HepG2 (cell line): Measurements from ENCODE around the gene PLEKHG4B. TPM values are rescaled to one million over a fixed set of nuclear protein-coding genes. Genes with fewer than 3 reads are reported as not detected.
"Not testable (repeated sequence)": the region's sequence is repeated elsewhere in the genome, so short reads cannot be mapped to it uniquely, and the experiment has no call there.

ENCODE experiments used
- ATAC-seq: fragments of 200-7000 bp; cut with Tn5 transposase; 3 replicates; pipeline ENCODE4 v1.9.1; 2020; ENCODE audit warnings: mild to moderate bottlenecking, moderate library complexity
- BruUV-seq: library from RNA; stranded (reverse); fragments of 400-500 nt; replicated peaks from 2 replicates; lab custom pipeline; 2021; lab: Mats Ljungman, UMichigan
- CTCF ChIA-PET: fragments of 300-600 bp; formaldehyde crosslinking; extraction: SDS; loops from one replicate; lab custom pipeline; 2021; ENCODE audit warnings: low total read pairs, inconsistent platforms, low intra/inter-chr PET ratio; lab: Yijun Ruan, JAX
- POLR2A ChIA-PET: fragments of 350-600 bp; sonication (Branson Sonifier 250); formaldehyde crosslinking; loops from one replicate; lab custom pipeline; 2020; ENCODE audit warnings: antibody characterized with exemption, inconsistent platforms; lab: Yijun Ruan, JAX
- DNase-seq: peaks from one replicate; pipeline ENCODE4 v3.0.0-alpha.2; 2015; ENCODE audit warnings: low spot score
- FAIRE-seq: peaks from 3 replicates; lab custom pipeline; 2011; peaks lifted over from hg19 to GRCh38; lab: Jason Lieb, UNC
- H2AFZ ChIP-seq: one replicate; pipeline ENCODE4 v1.6.1; 2011; ENCODE audit warnings: low read length, inconsistent platforms
- H3K27ac ChIP-seq: fragments of 300-600 bp; 3 replicates; pipeline ENCODE4 v1.8.0; 2011; ENCODE audit warnings: mixed run types, mild to moderate bottlenecking, mixed read lengths, low read length, inconsistent platforms; ENCODE audit not compliant: insufficient read depth; ENCODE audit errors: extremely low read length
- H3K27me3 ChIP-seq, 2 experiments: fragments of 200-600 bp in 1 of 2; 2 replicates in 1 of 2; 3 replicates in 1 of 2; pipeline versions ENCODE4 v1.6.0 to v1.8.0; 2011; ENCODE audit warnings: low read length in 2 of 2, mild to moderate bottlenecking in 2 of 2, moderate library complexity in 2 of 2, inconsistent platforms in 1 of 2; ENCODE audit not compliant: insufficient read depth in 2 of 2, control insufficient read depth in 1 of 2
- H3K36me3 ChIP-seq, 2 experiments: fragments of 200-600 bp in 1 of 2; replicated peaks in 1 of 2; 2 replicates in 1 of 2; 3 replicates in 1 of 2; pipeline versions ENCODE4 v1.5.1 to v1.8.0; 2011; ENCODE audit warnings: low read length in 2 of 2, inconsistent platforms in 1 of 2; ENCODE audit not compliant: insufficient read depth in 2 of 2, control insufficient read depth in 1 of 2
- H3K4me1 ChIP-seq: 2 replicates; pipeline ENCODE4 v1.5.1; 2012; ENCODE audit warnings: low read length, inconsistent platforms; ENCODE audit not compliant: insufficient read depth
- H3K4me2 ChIP-seq: 2 replicates; pipeline ENCODE4 v1.6.0; 2011; ENCODE audit warnings: low read depth, low read length, inconsistent platforms
- H3K4me3 ChIP-seq, 3 experiments: fragments of 200-600 bp in 1 of 3; sonication (generic), shearing (Covaris generic) in 1 of 3; replicated peaks in 1 of 3; 2 replicates each; pipeline ENCODE4 v1.5.1; 2011 to 2016; ENCODE audit warnings: low read length in 3 of 3, inconsistent platforms in 2 of 3, low read depth in 2 of 3, mild to moderate bottlenecking in 2 of 3, control low read depth in 1 of 3, mixed read lengths in 1 of 3; ENCODE audit not compliant: insufficient read depth in 1 of 3
- H3K79me2 ChIP-seq: one replicate; pipeline ENCODE4 v1.6.1; 2011; ENCODE audit warnings: low read length, inconsistent platforms; ENCODE audit not compliant: insufficient read depth
- H3K9ac ChIP-seq: 2 replicates; pipeline ENCODE4 v1.6.0; 2011; ENCODE audit warnings: mild to moderate bottlenecking, low read depth, low read length, inconsistent platforms; ENCODE audit not compliant: insufficient read depth
- H3K9me3 ChIP-seq: 2 replicates; pipeline ENCODE4 v1.5.1; 2012; ENCODE audit warnings: mild to moderate bottlenecking, low read length
- H4K20me1 ChIP-seq: 2 replicates; pipeline ENCODE4 v1.6.0; 2011; ENCODE audit warnings: inconsistent platforms, mild to moderate bottlenecking, low read length, moderate library complexity; ENCODE audit not compliant: insufficient read depth
- BORCS8-MEF2B ChIP-seq: sonication (generic); formaldehyde crosslinking; IDR thresholded peaks from 2 replicates; pipeline ENCODE4 v1.8.0; 2022; ENCODE audit warnings: mild to moderate bottlenecking, missing genetic modification reagents
- CBX2 ChIP-seq, 2 experiments: fragments of 200-600 bp in 1 of 2; sonication (generic); formaldehyde crosslinking in 1 of 2; IDR thresholded peaks; 2 replicates each; pipeline versions ENCODE4 v1.7.0 to v1.8.1; 2018 to 2022; ENCODE audit warnings: low read depth in 2 of 2, low read length in 1 of 2, mild to moderate bottlenecking in 1 of 2, missing genetic modification reagents in 1 of 2
- CCAR2 ChIP-seq: fragments of 200-400 bp; formaldehyde crosslinking; optimal IDR thresholded peaks from 2 replicates; pipeline ENCODE3; 2018; ENCODE audit warnings: low read depth, mild to moderate bottlenecking, low read length, moderate library complexity
- FOXK1 ChIP-seq: sonication (generic); formaldehyde crosslinking; IDR thresholded peaks from 2 replicates; pipeline ENCODE4 v1.4.0; 2020; ENCODE audit warnings: low read depth, missing genetic modification reagents, borderline replicate concordance
- GZF1 ChIP-seq: sonication (generic); formaldehyde crosslinking; IDR thresholded peaks from 2 replicates; pipeline ENCODE4 v1.5.1; 2020; ENCODE audit warnings: mild to moderate bottlenecking, missing genetic modification reagents
- NR2F2 ChIP-seq: IDR thresholded peaks from 2 replicates; pipeline ENCODE4 v1.6.1; 2012; ENCODE audit warnings: low read depth, inconsistent platforms, borderline replicate concordance
- RBAK ChIP-seq: sonication (generic); formaldehyde crosslinking; IDR thresholded peaks from 2 replicates; pipeline ENCODE4 v1.5.1; 2020; ENCODE audit warnings: mild to moderate bottlenecking, missing genetic modification reagents
- SSRP1 ChIP-seq: IDR thresholded peaks from 2 replicates; pipeline ENCODE4 v1.6.1; 2016; ENCODE audit warnings: control low read depth
- TOE1 ChIP-seq: sonication (generic); formaldehyde crosslinking; IDR thresholded peaks from 2 replicates; pipeline ENCODE4 v1.4.0; 2020; ENCODE audit warnings: mild to moderate bottlenecking, missing genetic modification reagents
- ZMYM4 ChIP-seq: sonication (generic); formaldehyde crosslinking; IDR thresholded peaks from 2 replicates; pipeline ENCODE4 v1.8.1; 2023; ENCODE audit warnings: mild to moderate bottlenecking, missing genetic modification reagents
- ZNF256 ChIP-seq: sonication (generic); formaldehyde crosslinking; conservative IDR thresholded peaks from 2 replicates; pipeline ENCODE4 v1.4.0; 2020; ENCODE audit warnings: missing genetic modification reagents
- WGBS: methylation state at CpG from one replicate; pipeline ENCODE4 v1.1.6; 2017; ENCODE audit warnings: low lambda C conversion rate; 5-methylcytosine and 5-hydroxymethylcytosine counted together
- in situ Hi-C: cut with HindIII; loops from 2 replicates; pipeline ENCODE4 v1.10.0; 2017; ENCODE audit warnings: low pct_unique_long_range_greater_than_20kb; ENCODE audit not compliant: extremely low pct_ligation_motif_present
- intact Hi-C: fragments of 100-400 bp; cut with micrococcal nuclease; formaldehyde crosslinking; loops from one replicate; pipeline ENCODE4 v1.10.0; 2022; ENCODE audit not compliant: unreplicated experiment
- polyA plus RNA-seq, 8 experiments: library from polyadenylated mRNA; depleted of rRNA in 3 of 8; stranded (reverse) in 7 of 8; unstranded in 1 of 8; fragments of >200 nt; fragmentation: Illumina TruSeq in 4 of 8; extraction: Trizol in 4 of 8; gene quantifications; 2 replicates each; pipeline versions ENCODE4 v1.2.1 to v1.2.3, GENCODE V29; 2011 to 2016; ENCODE audit warnings: low read depth in 4 of 8, missing spikeins in 1 of 8, mixed read lengths in 1 of 8; ENCODE audit not compliant: insufficient read depth in 1 of 8
- total RNA-seq, 5 experiments: library from RNA; depleted of rRNA; stranded (reverse); fragments of >200 nt; fragmentation: Illumina TruSeq; extraction: Trizol; gene quantifications; 2 replicates each; pipeline ENCODE4 v1.2.3, GENCODE V29; 2016; ENCODE audit warnings: low read depth in 1 of 5

PLEKHG4B gene
- total and polyA plus RNA-seq, 2 of the 13 experiments (the other 11 are each of a cell fraction or from before 2014, with no cell fraction given): 0.09 TPM; not detected in 1

DNA sequence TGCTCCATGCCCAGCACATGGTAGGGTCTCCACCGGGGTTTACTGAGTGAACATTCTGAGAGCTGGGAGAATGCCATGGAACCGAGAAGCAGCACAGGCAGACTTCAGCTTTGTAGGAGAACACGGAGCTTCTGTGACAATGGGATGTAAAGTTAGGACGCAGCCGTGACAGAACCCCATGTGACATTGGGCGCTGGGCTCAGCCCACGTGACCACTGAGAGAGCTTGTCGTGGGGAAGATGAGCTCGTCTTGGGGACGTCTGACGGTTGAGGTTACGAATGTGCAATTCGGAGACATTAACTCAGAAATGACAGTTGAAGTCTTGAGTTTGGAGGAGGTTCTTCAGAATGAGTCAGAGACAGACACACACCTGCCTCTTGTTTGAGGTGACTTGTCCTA, 139.7 kb downstream of the PLEKHG4B start:
- ATAC-seq (no peak), FAIRE-seq (no peak), DNase-seq (no peak)
- no peak overlapping the region for H3K4me3 ChIP-seq
- H3K27me3 ChIP-seq: no peaks in the 10 kb centered on the region
- ChIA-PET POLR2A (no interaction called here), CTCF (no interaction called here)
- no peaks in the 10 kb centered on the region for H3K79me2 ChIP-seq
- no peaks in the 10 kb centered on the region for H3K4me1 ChIP-seq
- no peak overlapping the region for H3K9ac ChIP-seq
- in situ Hi-C loops: no loop called here
- H4K20me1 ChIP-seq: no peaks in the 10 kb centered on the region
- intact Hi-C loops: no loop called here
- no peak overlapping the region for H3K27ac ChIP-seq
- H2AFZ ChIP-seq: no peak overlapping the region
- no peaks in the 10 kb centered on the region for H3K9me3 ChIP-seq
- peaks cover 14 to 68% of the 10 kb centered on the region in 2 experiments; a peak in 4 of 5 replicates for H3K36me3 ChIP-seq
- WGBS: 98% methylated on average over 13 of the region's 13 CpGs
- TF ChIP-seq CBX2 (IDR thresholded peaks at IDR 0.05; ENCODE audit: low read depth, low read length): no peak
- TF ChIP-seq CBX2 (CRISPR knock-in tag; IDR thresholded peaks at IDR 0.05; ENCODE audit: low read depth): no peak
- no peak for TF ChIP-seq SSRP1
- no peak for TF ChIP-seq RBAK (CRISPR knock-in tag)
- no peak for TF ChIP-seq ZNF256
- no peak for TF ChIP-seq CCAR2
- TF ChIP-seq FOXK1 (CRISPR knock-in tag): no peak
- TF ChIP-seq TOE1: no peak
- TF ChIP-seq BORCS8-MEF2B (CRISPR knock-in tag): no peak
- TF ChIP-seq ZMYM4 (CRISPR knock-in tag): no peak
- TF ChIP-seq GZF1: no peak
- no peak for TF ChIP-seq NR2F2
- no peak overlapping the region for H3K4me2 ChIP-seq
- no TSS peak for BruUV-seq

GRCh38 chr5:233426-233825, 141.5 kb downstream of the PLEKHG4B start:
- in situ Hi-C loops, H3K9ac ChIP-seq, ATAC-seq, H3K4me1 ChIP-seq, DNase-seq, H3K4me2 ChIP-seq, H3K9me3 ChIP-seq, H4K20me1 ChIP-seq, H2AFZ ChIP-seq, POLR2A ChIA-PET, BruUV-seq, H3K27me3 ChIP-seq, H3K27ac ChIP-seq, FAIRE-seq, H3K4me3 ChIP-seq, intact Hi-C loops, CTCF ChIA-PET, H3K79me2 ChIP-seq: not testable (repeated sequence)
- 95% methylated on average over 11 of the region's 20 CpGs for WGBS
- H3K36me3 ChIP-seq: peaks cover 10 to 58% of the 10 kb centered on the region in 2 experiments; a peak in 4 of 5 replicates
